ENCODE data around the gene GPR107. TPM values are rescaled to one million over a fixed set of nuclear protein-coding genes. Genes with fewer than 3 reads are reported as not detected.
"Not testable (repeated sequence)": the region's sequence is repeated elsewhere in the genome, so short reads cannot be mapped to it uniquely, and the experiment has no call there.

Gene GPR107
- total RNA-seq, 1 donor from 2014 or later, result 19.8 TPM

GRCh38 chr9:130017510-130017909 lies 36.2 kb upstream of the GPR107 start:
- not testable (repeated sequence) for H3K27ac ChIP-seq (ENCODE audit: low read depth, low read length); H3K4me3 ChIP-seq (ENCODE audit: low read length in 3 of 3)

DNA sequence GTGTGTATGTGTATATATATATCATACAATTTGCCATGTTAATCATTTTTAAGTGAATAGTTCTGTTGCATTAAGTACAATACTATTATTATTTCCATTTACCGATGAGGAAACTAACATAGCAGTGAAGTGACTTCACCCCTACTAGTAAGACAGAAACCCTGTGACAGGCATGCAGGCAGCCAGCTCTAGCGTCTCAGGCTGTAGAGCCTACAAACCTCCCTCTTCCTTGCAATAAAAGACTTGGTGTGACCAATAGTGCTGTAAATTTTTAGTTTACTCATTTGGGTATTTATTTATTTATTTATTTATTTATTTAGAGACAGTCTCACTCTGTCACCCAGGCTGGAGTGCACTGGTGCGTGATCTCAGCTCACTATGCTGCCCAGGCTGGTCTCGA lies 35.4 kb upstream of the GPR107 start:
- no peak overlapping the region for H3K27ac ChIP-seq (ENCODE audit: low read depth, low read length)
- no peaks in the 10 kb centered on the region for H3K9me3 ChIP-seq (ENCODE audit: control insufficient read depth in 3 of 3, low read length in 3 of 3)
- peaks cover 9 to 17% (median 12%) of the 10 kb centered on the region in 3 donors for H3K4me1 ChIP-seq (ENCODE audit: control insufficient read depth in 3 of 3, insufficient read depth in 3 of 3, low read length in 3 of 3)
- no peaks in the 10 kb centered on the region for H3K27me3 ChIP-seq (ENCODE audit: control insufficient read depth in 3 of 3, insufficient read depth in 3 of 3, low read length in 3 of 3)
- no peaks in the 10 kb centered on the region for H3K36me3 ChIP-seq (ENCODE audit: control insufficient read depth in 3 of 3, insufficient read depth in 3 of 3, low read length in 3 of 3)
- H3K4me3 ChIP-seq (ENCODE audit: low read length in 3 of 3), result no peak overlapping the region
- H3K9ac ChIP-seq (ENCODE audit: low read depth in 1 of 3, low read length in 3 of 3), result no peak overlapping the region

More at GRCh38 chr9:130017510-130017909, 36.2 kb upstream of the GPR107 start:
- H3K4me1 ChIP-seq (ENCODE audit: control insufficient read depth in 3 of 3, insufficient read depth in 3 of 3, low read length in 3 of 3), result peaks cover 6 to 14% (median 10%) of the 10 kb centered on the region in 3 donors
- H3K27me3 ChIP-seq (ENCODE audit: control insufficient read depth in 3 of 3, insufficient read depth in 3 of 3, low read length in 3 of 3); H3K36me3 ChIP-seq (ENCODE audit: control insufficient read depth in 3 of 3, insufficient read depth in 3 of 3, low read length in 3 of 3); H3K9me3 ChIP-seq (ENCODE audit: control insufficient read depth in 3 of 3, low read length in 3 of 3); H3K9ac ChIP-seq (ENCODE audit: low read depth in 1 of 3, low read length in 3 of 3): not testable (repeated sequence)

GRCh38 chr9:130020618-130021017 lies 33.1 kb upstream of the GPR107 start:
- Histone ChIP-seq H3K27me3 (ENCODE audit: control insufficient read depth in 3 of 3, insufficient read depth in 3 of 3, low read length in 3 of 3) (no peaks in the 10 kb centered on the region), H3K9ac (ENCODE audit: low read depth in 1 of 3, low read length in 3 of 3) (no peak overlapping the region), H3K4me3 (ENCODE audit: low read length in 3 of 3) (no peak overlapping the region), H3K27ac (ENCODE audit: low read depth, low read length) (no peak overlapping the region), H3K9me3 (ENCODE audit: control insufficient read depth in 3 of 3, low read length in 3 of 3) (no peaks in the 10 kb centered on the region), H3K4me1 (ENCODE audit: control insufficient read depth in 3 of 3, insufficient read depth in 3 of 3, low read length in 3 of 3) (peaks cover 16 to 29% (median 17%) of the 10 kb centered on the region in 3 donors), H3K36me3 (ENCODE audit: control insufficient read depth in 3 of 3, insufficient read depth in 3 of 3, low read length in 3 of 3) (no peaks in the 10 kb centered on the region)

DNA sequence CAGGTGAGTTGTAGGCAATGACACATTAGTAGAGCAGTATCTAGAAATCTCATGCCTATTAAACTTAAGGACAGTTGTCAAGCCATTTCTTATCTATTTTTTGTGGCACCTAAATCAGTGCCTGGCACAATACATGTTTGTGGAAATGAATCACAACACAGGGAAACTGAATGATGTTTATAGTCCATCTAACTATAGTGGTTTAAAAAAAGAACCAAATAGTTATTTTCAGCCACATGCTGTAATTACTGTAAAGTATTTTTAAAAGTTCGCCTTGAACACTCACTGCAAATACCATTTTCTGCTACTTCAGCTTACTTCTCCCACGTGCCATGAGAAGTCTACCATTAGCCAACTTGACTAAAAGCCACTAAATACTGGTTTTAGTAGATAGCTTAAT lies 32.6 kb upstream of the GPR107 start:
- Histone ChIP-seq H3K27me3 (ENCODE audit: control insufficient read depth in 3 of 3, insufficient read depth in 3 of 3, low read length in 3 of 3) (no peaks in the 10 kb centered on the region), H3K36me3 (ENCODE audit: control insufficient read depth in 3 of 3, insufficient read depth in 3 of 3, low read length in 3 of 3) (no peaks in the 10 kb centered on the region), H3K4me3 (ENCODE audit: low read length in 3 of 3) (no peak overlapping the region), H3K9ac (ENCODE audit: low read depth in 1 of 3, low read length in 3 of 3) (no peak overlapping the region), H3K9me3 (ENCODE audit: control insufficient read depth in 3 of 3, low read length in 3 of 3) (no peaks in the 10 kb centered on the region), H3K4me1 (ENCODE audit: control insufficient read depth in 3 of 3, insufficient read depth in 3 of 3, low read length in 3 of 3) (peaks cover 17 to 34% (median 19%) of the 10 kb centered on the region in 3 donors), H3K27ac (ENCODE audit: low read depth, low read length) (no peak overlapping the region)

- H3K4me3 ChIP-seq (ENCODE audit: low read length in 3 of 3); H3K36me3 ChIP-seq (ENCODE audit: control insufficient read depth in 3 of 3, insufficient read depth in 3 of 3, low read length in 3 of 3); H3K27ac ChIP-seq (ENCODE audit: low read depth, low read length); H3K9me3 ChIP-seq (ENCODE audit: control insufficient read depth in 3 of 3, low read length in 3 of 3); H3K27me3 ChIP-seq (ENCODE audit: control insufficient read depth in 3 of 3, insufficient read depth in 3 of 3, low read length in 3 of 3); H3K9ac ChIP-seq (ENCODE audit: low read depth in 1 of 3, low read length in 3 of 3): not testable (repeated sequence)
- peaks cover 19 to 40% (median 25%) of the 10 kb centered on the region in 3 donors for H3K4me1 ChIP-seq (ENCODE audit: control insufficient read depth in 3 of 3, insufficient read depth in 3 of 3, low read length in 3 of 3)
These were observed 31.9 kb upstream of the GPR107 start for GRCh38 chr9:130021842-130022241.

DNA sequence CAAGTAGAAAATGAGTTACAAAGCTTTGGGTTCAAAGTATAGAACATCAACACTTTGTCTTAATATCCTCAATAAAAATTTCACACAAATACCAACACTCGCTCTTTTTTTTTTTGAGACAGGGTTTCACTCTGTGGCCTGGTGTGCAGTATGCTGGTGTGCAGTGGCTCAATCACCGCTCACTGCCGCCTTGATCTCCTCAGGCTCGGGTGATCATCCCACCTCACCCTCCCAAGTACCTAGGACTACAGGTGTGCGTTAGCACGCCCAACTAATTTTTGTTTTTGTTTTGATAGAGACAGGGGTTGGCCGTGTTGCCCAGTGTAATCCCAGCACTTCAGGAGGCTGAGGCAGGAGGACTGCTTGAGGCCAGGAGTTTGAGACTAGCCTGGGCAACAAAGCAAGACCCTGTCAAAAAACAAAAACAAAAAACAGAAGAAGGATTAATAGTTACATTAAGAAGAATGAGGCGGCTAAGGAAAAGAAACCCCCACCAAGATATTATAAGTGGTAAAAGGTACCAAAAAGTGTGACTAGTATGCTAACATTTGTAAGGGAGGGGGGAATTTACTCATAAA lies 31.1 kb upstream of the GPR107 start:
- no peaks in the 10 kb centered on the region for H3K36me3 ChIP-seq (ENCODE audit: control insufficient read depth in 3 of 3, insufficient read depth in 3 of 3, low read length in 3 of 3)
- H3K9ac ChIP-seq (ENCODE audit: low read depth in 1 of 3, low read length in 3 of 3), result no peak overlapping the region
- H3K9me3 ChIP-seq (ENCODE audit: control insufficient read depth in 3 of 3, low read length in 3 of 3), result no peaks in the 10 kb centered on the region
- H3K4me3 ChIP-seq (ENCODE audit: low read length in 3 of 3), result no peak overlapping the region
- peaks cover 19 to 40% (median 25%) of the 10 kb centered on the region in 3 donors for H3K4me1 ChIP-seq (ENCODE audit: control insufficient read depth in 3 of 3, insufficient read depth in 3 of 3, low read length in 3 of 3)
- H3K27me3 ChIP-seq (ENCODE audit: control insufficient read depth in 3 of 3, insufficient read depth in 3 of 3, low read length in 3 of 3), result no peaks in the 10 kb centered on the region
- no peak overlapping the region for H3K27ac ChIP-seq (ENCODE audit: low read depth, low read length)

DNA sequence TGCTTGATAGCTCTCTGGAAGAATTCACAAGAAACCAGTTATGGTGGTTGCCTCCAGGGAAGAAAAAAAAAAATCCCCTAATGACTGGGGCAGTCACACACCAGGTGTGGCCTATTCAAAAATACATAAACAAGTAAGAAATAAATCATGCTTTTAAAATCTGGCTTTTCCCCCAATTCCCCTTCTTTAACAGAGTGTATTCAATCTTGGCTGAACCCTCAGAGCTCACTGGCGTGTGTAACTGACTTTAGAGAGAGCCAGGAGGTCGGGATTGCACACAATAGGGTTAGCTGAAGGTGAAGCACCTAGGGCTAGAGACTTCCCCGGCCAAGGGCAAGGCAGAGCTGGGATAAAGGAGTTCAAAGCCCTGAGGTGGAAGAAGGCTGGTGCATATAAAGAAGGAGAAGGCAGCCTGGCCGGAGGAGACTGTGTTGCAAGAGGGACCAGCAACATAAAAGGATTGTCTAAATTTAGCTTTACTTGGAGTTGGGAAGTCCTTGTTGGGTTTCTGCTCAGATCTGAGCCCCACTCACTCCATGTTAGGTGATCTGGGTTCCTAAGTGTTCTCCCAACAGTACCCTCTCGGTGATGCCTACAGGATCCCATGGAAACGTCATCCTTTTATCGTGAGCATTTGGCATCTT lies 30.4 kb upstream of the GPR107 start:
- no peaks in the 10 kb centered on the region for H3K27me3 ChIP-seq (ENCODE audit: control insufficient read depth in 3 of 3, insufficient read depth in 3 of 3, low read length in 3 of 3)
- H3K4me1 ChIP-seq (ENCODE audit: control insufficient read depth in 3 of 3, insufficient read depth in 3 of 3, low read length in 3 of 3), result peaks cover 19 to 44% (median 26%) of the 10 kb centered on the region in 3 donors
- peak overlapping the region in 1 of 3 donors; percentile 42 for H3K9ac ChIP-seq (ENCODE audit: low read depth in 1 of 3, low read length in 3 of 3)
- H3K4me3 ChIP-seq (ENCODE audit: low read length in 3 of 3), result no peak overlapping the region
- no peaks in the 10 kb centered on the region for H3K36me3 ChIP-seq (ENCODE audit: control insufficient read depth in 3 of 3, insufficient read depth in 3 of 3, low read length in 3 of 3)
- H3K27ac ChIP-seq (ENCODE audit: low read depth, low read length), result no peak overlapping the region
- H3K9me3 ChIP-seq (ENCODE audit: control insufficient read depth in 3 of 3, low read length in 3 of 3), result no peaks in the 10 kb centered on the region

DNA sequence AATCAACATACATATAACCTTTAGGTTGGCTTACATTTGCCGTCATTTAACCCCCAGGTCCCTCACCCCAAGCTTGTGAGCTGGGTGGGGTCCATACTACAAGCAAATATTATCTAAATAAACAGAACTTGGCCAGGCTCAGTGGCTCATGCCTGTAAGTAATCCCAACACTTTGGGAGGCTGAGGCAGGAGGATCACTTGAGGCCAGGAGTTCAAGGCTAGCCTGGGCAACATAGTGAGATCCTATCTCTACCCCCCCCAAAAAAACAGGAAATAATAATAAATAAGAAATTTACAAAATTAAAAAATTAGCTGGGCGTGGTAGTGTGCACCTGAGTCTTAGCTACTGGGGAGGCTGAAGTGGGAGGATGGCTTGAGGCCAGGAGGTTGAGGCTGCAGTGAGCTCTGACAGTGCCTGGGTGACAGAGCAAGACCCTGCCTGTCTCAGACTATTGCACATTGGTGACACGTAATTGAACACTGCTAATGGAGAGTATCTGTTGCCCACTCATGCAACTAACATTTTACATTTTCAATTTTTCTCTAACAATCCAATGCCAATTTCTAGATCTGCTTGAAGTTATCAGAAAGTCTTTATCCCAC lies 29.6 kb upstream of the GPR107 start:
- no peak overlapping the region for H3K4me3 ChIP-seq (ENCODE audit: low read length in 3 of 3)
- H3K9me3 ChIP-seq (ENCODE audit: control insufficient read depth in 3 of 3, low read length in 3 of 3), result no peaks in the 10 kb centered on the region
- H3K36me3 ChIP-seq (ENCODE audit: control insufficient read depth in 3 of 3, insufficient read depth in 3 of 3, low read length in 3 of 3), result no peaks in the 10 kb centered on the region
- no peak overlapping the region for H3K27ac ChIP-seq (ENCODE audit: low read depth, low read length)
- no peaks in the 10 kb centered on the region for H3K27me3 ChIP-seq (ENCODE audit: control insufficient read depth in 3 of 3, insufficient read depth in 3 of 3, low read length in 3 of 3)
- H3K9ac ChIP-seq (ENCODE audit: low read depth in 1 of 3, low read length in 3 of 3), result no peak overlapping the region
- H3K4me1 ChIP-seq (ENCODE audit: control insufficient read depth in 3 of 3, insufficient read depth in 3 of 3, low read length in 3 of 3), result peaks cover 25 to 51% (median 32%) of the 10 kb centered on the region in 3 donors

GRCh38 chr9:130024597-130024994 lies 29.1 kb upstream of the GPR107 start:
- no peaks in the 10 kb centered on the region for H3K9me3 ChIP-seq (ENCODE audit: control insufficient read depth in 3 of 3, low read length in 3 of 3)
- no peaks in the 10 kb centered on the region for H3K36me3 ChIP-seq (ENCODE audit: control insufficient read depth in 3 of 3, insufficient read depth in 3 of 3, low read length in 3 of 3)
- H3K9ac ChIP-seq (ENCODE audit: low read depth in 1 of 3, low read length in 3 of 3), result no peak overlapping the region
- no peak overlapping the region for H3K27ac ChIP-seq (ENCODE audit: low read depth, low read length)
- no peaks in the 10 kb centered on the region for H3K27me3 ChIP-seq (ENCODE audit: control insufficient read depth in 3 of 3, insufficient read depth in 3 of 3, low read length in 3 of 3)
- no peak overlapping the region for H3K4me3 ChIP-seq (ENCODE audit: low read length in 3 of 3)
- H3K4me1 ChIP-seq (ENCODE audit: control insufficient read depth in 3 of 3, insufficient read depth in 3 of 3, low read length in 3 of 3), result peaks cover 28 to 56% (median 34%) of the 10 kb centered on the region in 3 donors

DNA sequence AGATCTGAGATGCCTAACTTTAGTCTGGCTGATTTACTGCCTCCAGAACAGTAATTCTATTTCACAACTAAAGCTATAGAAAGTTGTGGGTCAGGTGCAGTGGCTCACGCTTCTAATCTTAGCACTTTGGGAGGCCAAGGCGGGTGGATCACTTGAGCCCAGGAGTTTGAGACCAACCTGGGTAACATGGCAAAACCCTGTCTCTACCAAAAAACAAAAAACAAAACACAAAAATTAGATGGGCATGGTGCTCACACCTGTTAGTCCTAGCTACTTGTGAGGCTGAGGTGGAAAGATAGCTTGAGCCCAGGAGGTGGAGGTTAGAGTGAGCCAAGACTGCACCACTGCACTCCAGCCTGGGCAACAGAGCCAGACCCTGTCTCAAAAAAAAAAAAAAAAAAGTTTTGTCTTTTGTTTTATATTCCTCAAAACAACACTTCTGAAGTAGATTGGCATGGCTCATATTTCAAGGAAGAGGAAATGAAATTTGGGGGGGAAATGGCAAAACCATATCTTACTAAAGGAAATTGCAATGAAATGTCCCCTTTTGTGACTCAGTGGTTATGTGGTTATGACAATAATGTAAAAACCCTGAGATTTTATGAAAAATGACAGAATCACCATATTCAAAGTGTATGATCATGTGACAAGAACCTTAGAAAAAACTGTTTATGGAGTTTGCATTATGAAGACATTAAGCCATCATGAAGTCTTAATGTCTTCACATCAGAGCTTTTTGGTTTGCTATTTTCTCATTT lies 26.9 kb upstream of the GPR107 start:
- H3K9me3 ChIP-seq (ENCODE audit: control insufficient read depth in 3 of 3, low read length in 3 of 3), result no peaks in the 10 kb centered on the region
- no peaks in the 10 kb centered on the region for H3K27me3 ChIP-seq (ENCODE audit: control insufficient read depth in 3 of 3, insufficient read depth in 3 of 3, low read length in 3 of 3)
- no peak overlapping the region for H3K4me3 ChIP-seq (ENCODE audit: low read length in 3 of 3)
- H3K4me1 ChIP-seq (ENCODE audit: control insufficient read depth in 3 of 3, insufficient read depth in 3 of 3, low read length in 3 of 3), result peaks cover 30 to 51% (median 35%) of the 10 kb centered on the region in 3 donors
- H3K9ac ChIP-seq (ENCODE audit: low read depth in 1 of 3, low read length in 3 of 3), result no peak overlapping the region
- no peaks in the 10 kb centered on the region for H3K36me3 ChIP-seq (ENCODE audit: control insufficient read depth in 3 of 3, insufficient read depth in 3 of 3, low read length in 3 of 3)
- H3K27ac ChIP-seq (ENCODE audit: low read depth, low read length), result peak overlapping the region; percentile 40
